MM.1S (cell line): ENCODE measurements around the gene GFPT1.

Experiments used
- CTCF ChIP-seq: fragments of 300-600 bp; sonication (generic); IDR thresholded peaks from 2 replicates; pipeline ENCODE4 v1.5.1; 2016; ENCODE audit warnings: antibody characterized with exemption, low read length, mixed read lengths
- EZH2 ChIP-seq: fragments of 300-600 bp; sonication (generic); optimal IDR thresholded peaks from 2 replicates; pipeline ENCODE3; 2017; ENCODE audit warnings: low read depth, mild to moderate bottlenecking, antibody characterized with exemption, low read length, mixed read lengths
- EZH2phosphoT487 ChIP-seq: fragments of 300-600 bp; sonication (generic); IDR thresholded peaks from 2 replicates; pipeline ENCODE4 v1.6.1; 2018; ENCODE audit warnings: antibody characterized with exemption, low read length

DNA sequence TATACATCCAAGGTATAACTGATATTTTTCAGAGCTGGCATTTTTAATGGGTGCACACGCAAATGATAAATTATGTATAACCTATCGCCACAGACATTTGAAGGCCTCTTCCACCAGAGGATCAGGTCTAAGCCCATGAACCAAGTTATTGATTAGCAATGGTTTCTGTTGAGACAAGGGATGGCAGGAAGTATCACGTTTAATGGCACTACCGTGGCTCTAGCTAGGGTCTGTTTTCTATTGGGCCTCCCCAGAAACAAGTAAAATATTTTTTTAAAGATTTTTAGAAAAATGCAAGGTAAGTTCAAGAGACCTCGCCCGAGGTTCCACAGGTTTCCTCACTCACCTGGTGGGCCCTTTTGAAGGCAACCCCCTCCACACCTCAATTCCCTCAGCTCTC is 667 bp downstream of the GFPT1 start:
- TF ChIP-seq CTCF: no peak
- no peak for TF ChIP-seq EZH2
- no peak for TF ChIP-seq EZH2phosphoT487
